ENCODE results near the gene SPNS2. TPM values are rescaled to one million over a fixed set of nuclear protein-coding genes. Genes with fewer than 3 reads are reported as not detected.

SPNS2 gene
- polyA plus RNA-seq, 1 donor (not counting 4 experiments of a cell fraction or from before 2014, with no cell fraction given): 0.10 TPM

GRCh38 chr17:4539025-4539424 is 40.3 kb downstream of the SPNS2 start:
- Histone ChIP-seq H3K79me2 (ENCODE audit: control insufficient read depth, insufficient read depth, low read length) (no peaks in the 10 kb centered on the region), H3K36me3 (ENCODE audit: control insufficient read depth in 2 of 2, extremely low read depth in 1 of 2, insufficient read depth in 2 of 2, low read length in 2 of 2) (peaks cover 39% of the 10 kb centered on the region in 2 experiments), H3K9me3 (ENCODE audit: control insufficient read depth, low read depth, low read length) (no peaks in the 10 kb centered on the region), H2AFZ (ENCODE audit: control insufficient read depth, low read length) (no peak overlapping the region), H3K9ac (ENCODE audit: control insufficient read depth, extremely low read depth, insufficient read depth, low read length) (no peak overlapping the region), H3K27ac (ENCODE audit: control insufficient read depth, insufficient read depth, low read length) (no peak overlapping the region), H3K27me3 (ENCODE audit: control insufficient read depth, extremely low read depth, insufficient read depth, low read length) (no peaks in the 10 kb centered on the region), H4K20me1 (ENCODE audit: control insufficient read depth, extremely low read depth, insufficient read depth, low read length) (peaks cover 19% of the 10 kb centered on the region), H3K4me1 (ENCODE audit: control insufficient read depth, extremely low read depth, insufficient read depth, low read length) (peaks cover 7% of the 10 kb centered on the region), H3K4me3 (ENCODE audit: control insufficient read depth in 2 of 3, extremely low read depth in 1 of 3, insufficient read depth in 2 of 3, low read depth in 1 of 3, low read length in 3 of 3) (no peak overlapping the region), H3K4me2 (ENCODE audit: control insufficient read depth, extremely low read depth, insufficient read depth, low read depth, low read length) (no peak overlapping the region), H3K9me1 (ENCODE audit: control insufficient read depth, extremely low read depth, insufficient read depth, low read length) (no peaks in the 10 kb centered on the region)
- TF ChIP-seq, protein P1, sequence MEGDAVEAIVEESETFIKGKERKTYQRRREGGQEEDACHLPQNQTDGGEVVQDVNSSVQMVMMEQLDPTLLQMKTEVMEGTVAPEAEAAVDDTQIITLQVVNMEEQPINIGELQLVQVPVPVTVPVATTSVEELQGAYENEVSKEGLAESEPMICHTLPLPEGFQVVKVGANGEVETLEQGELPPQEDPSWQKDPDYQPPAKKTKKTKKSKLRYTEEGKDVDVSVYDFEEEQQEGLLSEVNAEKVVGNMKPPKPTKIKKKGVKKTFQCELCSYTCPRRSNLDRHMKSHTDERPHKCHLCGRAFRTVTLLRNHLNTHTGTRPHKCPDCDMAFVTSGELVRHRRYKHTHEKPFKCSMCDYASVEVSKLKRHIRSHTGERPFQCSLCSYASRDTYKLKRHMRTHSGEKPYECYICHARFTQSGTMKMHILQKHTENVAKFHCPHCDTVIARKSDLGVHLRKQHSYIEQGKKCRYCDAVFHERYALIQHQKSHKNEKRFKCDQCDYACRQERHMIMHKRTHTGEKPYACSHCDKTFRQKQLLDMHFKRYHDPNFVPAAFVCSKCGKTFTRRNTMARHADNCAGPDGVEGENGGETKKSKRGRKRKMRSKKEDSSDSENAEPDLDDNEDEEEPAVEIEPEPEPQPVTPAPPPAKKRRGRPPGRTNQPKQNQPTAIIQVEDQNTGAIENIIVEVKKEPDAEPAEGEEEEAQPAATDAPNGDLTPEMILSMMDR (optimal IDR thresholded peaks at IDR 0.05 in 1 of 3, IDR thresholded peaks at IDR 0.05 in 1 of 3, conservative IDR thresholded peaks at IDR 0.05 in 1 of 3; ENCODE audit: extremely low read depth in 1 of 3, insufficient read depth in 2 of 3, low read length in 3 of 3): no peak
- no peak for TF ChIP-seq EZH2 (IDR thresholded peaks at IDR 0.05; ENCODE audit: low read length)
- no peak for DNase-seq (ENCODE audit: low read depth, low spot score)
- FAIRE-seq: no peak
- dilution Hi-C loops (cut with MboI; ENCODE audit: extremely low pct_ligation_motif_present, low sequenced_read_pairs): no loop called here

DNA sequence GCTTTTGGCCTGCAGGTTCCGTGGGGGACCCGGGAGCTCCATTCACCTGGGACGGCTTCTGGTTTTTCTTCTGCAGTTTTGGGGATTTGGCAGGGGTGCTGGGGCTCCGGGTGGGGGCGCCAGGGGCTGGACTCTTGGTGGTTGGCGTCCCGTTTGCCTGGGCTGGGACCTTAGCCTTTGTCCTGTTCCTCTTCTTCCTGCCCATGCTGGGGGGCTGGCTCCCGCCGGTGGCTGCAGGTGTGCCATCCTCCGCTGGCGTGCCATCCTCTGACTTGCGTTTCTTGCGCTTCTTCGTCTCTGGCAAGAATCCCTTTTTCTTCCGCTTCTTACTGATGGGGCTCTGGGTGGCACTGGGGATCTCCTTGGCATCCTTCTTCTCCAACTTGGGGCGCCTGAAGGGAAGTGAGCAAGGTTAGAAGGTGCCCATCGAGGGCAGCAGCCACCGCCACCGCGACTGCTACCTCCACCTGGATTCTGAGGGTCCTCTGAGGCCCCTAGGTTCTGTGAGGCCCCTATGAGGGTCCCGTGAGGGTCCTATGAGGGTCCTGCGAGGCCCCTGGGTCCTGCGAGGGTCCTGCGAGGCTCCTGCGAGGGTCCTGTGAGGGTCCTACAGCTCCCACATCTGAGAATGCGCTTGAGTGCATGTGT is 41.0 kb downstream of the SPNS2 start:
- TF ChIP-seq, protein P1 (optimal IDR thresholded peaks at IDR 0.05 in 1 of 3, IDR thresholded peaks at IDR 0.05 in 1 of 3, conservative IDR thresholded peaks at IDR 0.05 in 1 of 3; ENCODE audit: extremely low read depth in 1 of 3, insufficient read depth in 2 of 3, low read length in 3 of 3): no peak
- TF ChIP-seq EZH2 (IDR thresholded peaks at IDR 0.05; ENCODE audit: low read length): no peak
- Histone ChIP-seq H3K79me2 (ENCODE audit: control insufficient read depth, insufficient read depth, low read length) (no peaks in the 10 kb centered on the region), H3K4me3 (ENCODE audit: control insufficient read depth in 2 of 3, extremely low read depth in 1 of 3, insufficient read depth in 2 of 3, low read depth in 1 of 3, low read length in 3 of 3) (no peak overlapping the region), H2AFZ (ENCODE audit: control insufficient read depth, low read length) (no peak overlapping the region), H3K36me3 (ENCODE audit: control insufficient read depth in 2 of 2, extremely low read depth in 1 of 2, insufficient read depth in 2 of 2, low read length in 2 of 2) (peaks cover 42 to 45% of the 10 kb centered on the region in 2 experiments), H3K9me3 (ENCODE audit: control insufficient read depth, low read depth, low read length) (no peaks in the 10 kb centered on the region), H3K9ac (ENCODE audit: control insufficient read depth, extremely low read depth, insufficient read depth, low read length) (no peak overlapping the region), H3K4me1 (ENCODE audit: control insufficient read depth, extremely low read depth, insufficient read depth, low read length) (peaks cover 7% of the 10 kb centered on the region), H3K4me2 (ENCODE audit: control insufficient read depth, extremely low read depth, insufficient read depth, low read depth, low read length) (no peak overlapping the region), H3K9me1 (ENCODE audit: control insufficient read depth, extremely low read depth, insufficient read depth, low read length) (no peaks in the 10 kb centered on the region), H3K27ac (ENCODE audit: control insufficient read depth, insufficient read depth, low read length) (no peak overlapping the region), H3K27me3 (ENCODE audit: control insufficient read depth, extremely low read depth, insufficient read depth, low read length) (no peaks in the 10 kb centered on the region), H4K20me1 (ENCODE audit: control insufficient read depth, extremely low read depth, insufficient read depth, low read length) (peaks cover 19% of the 10 kb centered on the region)
- FAIRE-seq (no peak), DNase-seq (ENCODE audit: low read depth, low spot score) (no peak)
- dilution Hi-C loops (cut with MboI; ENCODE audit: extremely low pct_ligation_motif_present, low sequenced_read_pairs): no loop called here
